ENCODE measurements around the gene TEAD1.

GRCh38 chr11:12901874-12902481, 227.8 kb downstream of the TEAD1 start:
- TF ChIP-seq POLR2A (IDR thresholded peaks at IDR 0.05): no peak
- no peak for TF ChIP-seq CTCF (IDR thresholded peaks at IDR 0.05)
